ENCODE data around the gene FIGNL2. TPM values are rescaled to one million over a fixed set of nuclear protein-coding genes. Genes with fewer than 3 reads are reported as not detected.
A peak's percentile ranks its signal among the peaks of the same experiment; 100 is the strongest.
"Not testable (repeated sequence)": the region's sequence is repeated elsewhere in the genome, so short reads cannot be mapped to it uniquely, and the experiment has no call there.

The FIGNL2 gene
- polyA plus RNA-seq, 1 donor (not counting 4 experiments of a cell fraction or from before 2014, with no cell fraction given): not detected

DNA sequence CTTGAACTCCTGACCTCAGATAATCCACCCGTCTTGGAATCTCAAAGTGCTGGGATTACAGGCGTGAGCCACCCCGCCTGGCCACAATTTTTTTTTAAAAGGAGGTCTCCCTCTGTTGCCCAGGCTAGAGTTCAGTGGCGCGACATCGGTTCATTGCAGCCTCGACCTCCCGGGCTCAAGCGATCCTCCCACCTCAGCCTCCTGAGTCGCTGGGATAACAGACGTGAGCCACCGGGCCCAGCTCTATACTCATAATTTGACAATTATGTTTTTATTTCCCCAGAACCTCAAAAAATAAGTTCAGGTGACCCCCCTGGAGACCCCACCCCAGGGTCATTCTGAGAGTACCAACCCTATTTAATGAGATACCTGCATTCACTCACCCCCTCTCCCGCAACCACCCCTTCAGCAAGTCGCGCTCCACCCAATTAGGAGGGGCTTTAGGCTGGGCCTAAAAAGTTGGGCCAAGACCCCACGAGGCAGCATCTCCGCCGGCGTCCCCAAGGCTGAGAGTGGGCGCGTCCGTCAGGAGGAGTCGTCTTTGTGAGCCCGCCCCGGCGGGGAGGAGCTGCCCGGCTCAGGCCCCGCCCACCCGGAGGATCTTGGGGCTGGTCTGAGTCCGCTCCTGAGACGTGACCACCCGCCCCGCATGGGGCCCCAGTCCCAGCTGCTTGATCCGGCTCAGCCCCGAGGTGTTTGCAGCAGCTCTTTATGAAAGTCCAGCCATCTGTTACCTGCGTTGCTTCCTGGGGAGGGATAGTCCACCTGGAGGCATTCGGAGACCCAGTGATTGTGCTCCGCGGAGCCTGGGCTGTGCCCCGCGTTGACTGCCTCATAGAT, 39.2 kb upstream of the FIGNL2 start, which contains the start of gene ANKRD33:
TSS of gene ANKRD33 (plus strand) at position 628 of the 840 bp plus-strand sequence. CDS start at position 712, 84 bp downstream.
- TF ChIP-seq, protein P1, sequence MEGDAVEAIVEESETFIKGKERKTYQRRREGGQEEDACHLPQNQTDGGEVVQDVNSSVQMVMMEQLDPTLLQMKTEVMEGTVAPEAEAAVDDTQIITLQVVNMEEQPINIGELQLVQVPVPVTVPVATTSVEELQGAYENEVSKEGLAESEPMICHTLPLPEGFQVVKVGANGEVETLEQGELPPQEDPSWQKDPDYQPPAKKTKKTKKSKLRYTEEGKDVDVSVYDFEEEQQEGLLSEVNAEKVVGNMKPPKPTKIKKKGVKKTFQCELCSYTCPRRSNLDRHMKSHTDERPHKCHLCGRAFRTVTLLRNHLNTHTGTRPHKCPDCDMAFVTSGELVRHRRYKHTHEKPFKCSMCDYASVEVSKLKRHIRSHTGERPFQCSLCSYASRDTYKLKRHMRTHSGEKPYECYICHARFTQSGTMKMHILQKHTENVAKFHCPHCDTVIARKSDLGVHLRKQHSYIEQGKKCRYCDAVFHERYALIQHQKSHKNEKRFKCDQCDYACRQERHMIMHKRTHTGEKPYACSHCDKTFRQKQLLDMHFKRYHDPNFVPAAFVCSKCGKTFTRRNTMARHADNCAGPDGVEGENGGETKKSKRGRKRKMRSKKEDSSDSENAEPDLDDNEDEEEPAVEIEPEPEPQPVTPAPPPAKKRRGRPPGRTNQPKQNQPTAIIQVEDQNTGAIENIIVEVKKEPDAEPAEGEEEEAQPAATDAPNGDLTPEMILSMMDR (optimal IDR thresholded peaks at IDR 0.05 in 1 of 3, IDR thresholded peaks at IDR 0.05 in 1 of 3, conservative IDR thresholded peaks at IDR 0.05 in 1 of 3; ENCODE audit: extremely low read depth in 1 of 3, insufficient read depth in 2 of 3, low read length in 3 of 3): no peak
- no peak for TF ChIP-seq EZH2 (IDR thresholded peaks at IDR 0.05; ENCODE audit: low read length)
- Histone ChIP-seq H4K20me1 (ENCODE audit: control insufficient read depth, extremely low read depth, insufficient read depth, low read length) (no peaks in the 10 kb centered on the region), H3K4me2 (ENCODE audit: control insufficient read depth, extremely low read depth, insufficient read depth, low read depth, low read length) (peak within 1 kb of the TSS; percentile 17), H3K27me3 (ENCODE audit: control insufficient read depth, extremely low read depth, insufficient read depth, low read length) (peaks cover 10% of the 10 kb centered on the region), H3K9ac (ENCODE audit: control insufficient read depth, extremely low read depth, insufficient read depth, low read length) (no peak within 1 kb of the TSS), H3K9me1 (ENCODE audit: control insufficient read depth, extremely low read depth, insufficient read depth, low read length) (no peaks in the 10 kb centered on the region), H2AFZ (ENCODE audit: control insufficient read depth, low read length) (no peak within 1 kb of the TSS), H3K4me3 (ENCODE audit: control insufficient read depth in 2 of 3, extremely low read depth in 1 of 3, insufficient read depth in 2 of 3, low read depth in 1 of 3, low read length in 3 of 3) (no peak within 1 kb of the TSS), H3K79me2 (ENCODE audit: control insufficient read depth, insufficient read depth, low read length) (no peaks in the 10 kb centered on the region), H3K9me3 (ENCODE audit: control insufficient read depth, low read depth, low read length) (no peaks in the 10 kb centered on the region), H3K4me1 (ENCODE audit: control insufficient read depth, extremely low read depth, insufficient read depth, low read length) (peaks cover 4% of the 10 kb centered on the region), H3K36me3 (ENCODE audit: control insufficient read depth in 2 of 2, extremely low read depth in 1 of 2, insufficient read depth in 2 of 2, low read length in 2 of 2) (no peaks in the 10 kb centered on the region), H3K27ac (ENCODE audit: control insufficient read depth, insufficient read depth, low read length) (no peak within 1 kb of the TSS)
- no peak for DNase-seq (ENCODE audit: low read depth, low spot score)
- FAIRE-seq: no peak
- dilution Hi-C loops (cut with MboI; ENCODE audit: extremely low pct_ligation_motif_present, low sequenced_read_pairs): no loop called here

DNA sequence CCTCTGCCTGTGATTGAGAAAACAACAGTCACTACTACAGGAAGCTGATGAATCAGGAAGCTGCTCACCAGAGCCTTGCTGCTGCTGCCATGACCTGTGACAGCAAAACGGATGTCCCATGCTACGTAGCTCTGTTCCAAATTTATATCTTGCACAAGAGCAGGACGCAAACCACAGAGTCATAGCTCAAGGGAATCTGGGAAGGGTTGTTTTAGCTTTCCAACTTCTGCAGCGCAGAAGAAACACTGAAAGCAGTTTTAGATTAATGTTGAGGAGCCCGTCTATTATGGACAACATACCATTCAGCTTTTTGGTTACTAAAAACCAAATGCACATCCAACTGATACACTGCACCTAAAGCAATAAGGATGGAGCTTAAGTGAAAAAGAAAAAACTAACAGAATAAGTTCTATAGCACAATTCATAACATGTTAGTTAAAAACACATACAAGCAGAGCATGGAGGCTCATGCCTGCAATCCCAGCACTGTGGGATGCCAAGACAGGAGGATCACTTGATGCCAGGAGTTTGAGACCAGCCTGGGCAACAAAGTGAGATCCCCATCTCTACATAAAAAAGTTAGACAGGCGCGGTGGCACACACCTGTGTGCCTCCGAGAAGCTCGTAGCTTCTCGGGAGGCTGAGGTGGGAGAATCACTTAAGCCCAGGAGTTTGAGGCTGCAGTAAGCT, 37.6 kb upstream of the FIGNL2 start:
- H3K79me2 ChIP-seq (ENCODE audit: control insufficient read depth, insufficient read depth, low read length): no peaks in the 10 kb centered on the region
- no peak overlapping the region for H3K4me2 ChIP-seq (ENCODE audit: control insufficient read depth, extremely low read depth, insufficient read depth, low read depth, low read length)
- H3K9me1 ChIP-seq (ENCODE audit: control insufficient read depth, extremely low read depth, insufficient read depth, low read length): no peaks in the 10 kb centered on the region
- H3K4me1 ChIP-seq (ENCODE audit: control insufficient read depth, extremely low read depth, insufficient read depth, low read length): peaks cover 4% of the 10 kb centered on the region
- no peaks in the 10 kb centered on the region for H3K36me3 ChIP-seq (ENCODE audit: control insufficient read depth in 2 of 2, extremely low read depth in 1 of 2, insufficient read depth in 2 of 2, low read length in 2 of 2)
- no peak for DNase-seq (ENCODE audit: low read depth, low spot score)
- H3K4me3 ChIP-seq (ENCODE audit: control insufficient read depth in 2 of 3, extremely low read depth in 1 of 3, insufficient read depth in 2 of 3, low read depth in 1 of 3, low read length in 3 of 3): no peak overlapping the region
- peaks cover 10% of the 10 kb centered on the region for H3K27me3 ChIP-seq (ENCODE audit: control insufficient read depth, extremely low read depth, insufficient read depth, low read length)
- no peak overlapping the region for H2AFZ ChIP-seq (ENCODE audit: control insufficient read depth, low read length)
- no peaks in the 10 kb centered on the region for H4K20me1 ChIP-seq (ENCODE audit: control insufficient read depth, extremely low read depth, insufficient read depth, low read length)
- H3K27ac ChIP-seq (ENCODE audit: control insufficient read depth, insufficient read depth, low read length): no peak overlapping the region
- no peak overlapping the region for H3K9ac ChIP-seq (ENCODE audit: control insufficient read depth, extremely low read depth, insufficient read depth, low read length)
- no peaks in the 10 kb centered on the region for H3K9me3 ChIP-seq (ENCODE audit: control insufficient read depth, low read depth, low read length)
- dilution Hi-C loops (cut with MboI; ENCODE audit: extremely low pct_ligation_motif_present, low sequenced_read_pairs): no loop called here
- TF ChIP-seq, protein P1 (optimal IDR thresholded peaks at IDR 0.05 in 1 of 3, IDR thresholded peaks at IDR 0.05 in 1 of 3, conservative IDR thresholded peaks at IDR 0.05 in 1 of 3; ENCODE audit: extremely low read depth in 1 of 3, insufficient read depth in 2 of 3, low read length in 3 of 3): no peak
- TF ChIP-seq EZH2 (IDR thresholded peaks at IDR 0.05; ENCODE audit: low read length): no peak
- no peak for FAIRE-seq

DNA sequence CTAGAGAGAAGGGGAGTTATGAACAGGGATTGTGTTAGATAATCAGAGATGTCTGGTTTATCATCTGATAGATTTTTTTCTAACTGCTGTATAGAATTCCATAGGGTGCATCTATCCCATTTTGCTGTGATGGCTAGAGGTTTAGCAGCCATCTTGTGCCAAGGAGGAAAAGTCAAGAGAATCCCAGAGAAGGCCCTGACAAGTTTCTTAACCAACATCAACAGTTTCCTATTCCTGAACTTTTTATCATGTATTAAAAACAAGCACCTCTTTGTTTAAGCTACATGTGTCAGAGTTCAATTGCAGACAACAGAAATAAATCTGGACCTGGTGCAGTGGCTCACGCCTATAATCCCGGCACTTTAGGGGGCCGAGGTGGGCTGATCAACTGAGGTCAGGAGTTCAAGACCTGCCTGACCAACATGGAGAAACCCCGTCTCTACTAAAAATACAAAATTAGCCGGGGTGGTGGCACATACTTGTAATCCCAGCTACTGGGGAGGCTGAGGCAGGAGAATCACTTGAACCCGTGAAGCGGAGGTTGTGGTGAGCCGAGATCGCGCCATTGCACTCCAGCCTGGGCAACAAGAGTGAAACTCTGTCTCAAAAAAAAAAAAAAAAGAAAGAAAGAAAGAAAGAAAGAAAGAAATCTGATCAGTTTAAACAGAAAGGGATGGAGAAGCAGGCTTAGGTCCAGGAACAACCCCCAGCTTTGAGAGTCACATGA, 36.9 kb upstream of the FIGNL2 start:
- H3K27ac ChIP-seq (ENCODE audit: control insufficient read depth, insufficient read depth, low read length); H3K9ac ChIP-seq (ENCODE audit: control insufficient read depth, extremely low read depth, insufficient read depth, low read length); H3K4me2 ChIP-seq (ENCODE audit: control insufficient read depth, extremely low read depth, insufficient read depth, low read depth, low read length); H3K9me3 ChIP-seq (ENCODE audit: control insufficient read depth, low read depth, low read length); FAIRE-seq; H3K4me1 ChIP-seq (ENCODE audit: control insufficient read depth, extremely low read depth, insufficient read depth, low read length); H3K36me3 ChIP-seq (ENCODE audit: control insufficient read depth in 2 of 2, extremely low read depth in 1 of 2, insufficient read depth in 2 of 2, low read length in 2 of 2); H3K79me2 ChIP-seq (ENCODE audit: control insufficient read depth, insufficient read depth, low read length); H3K4me3 ChIP-seq (ENCODE audit: control insufficient read depth in 2 of 3, extremely low read depth in 1 of 3, insufficient read depth in 2 of 3, low read depth in 1 of 3, low read length in 3 of 3); H3K9me1 ChIP-seq (ENCODE audit: control insufficient read depth, extremely low read depth, insufficient read depth, low read length); H4K20me1 ChIP-seq (ENCODE audit: control insufficient read depth, extremely low read depth, insufficient read depth, low read length); dilution Hi-C loops (cut with MboI; ENCODE audit: extremely low pct_ligation_motif_present, low sequenced_read_pairs); H3K27me3 ChIP-seq (ENCODE audit: control insufficient read depth, extremely low read depth, insufficient read depth, low read length); H2AFZ ChIP-seq (ENCODE audit: control insufficient read depth, low read length); DNase-seq (ENCODE audit: low read depth, low spot score): not testable (repeated sequence)
